ENCODE data around the gene LINGO3. TPM values are rescaled to one million over a fixed set of nuclear protein-coding genes. Genes with fewer than 3 reads are reported as not detected.

The LINGO3 gene
- total and polyA plus RNA-seq, 2 of the 4 experiments (the other 2 are of a cell fraction): not detected

- Histone ChIP-seq H4K8ac (ENCODE audit: low read depth in 2 of 2, low read length in 2 of 2) (peak overlapping the region; percentile 56 to 84; a peak in 3 of 4 replicates), H3K79me1 (ENCODE audit: low read depth in 1 of 2, low read length in 2 of 2) (peaks cover 0 to 25% of the 10 kb centered on the region in 2 experiments; a peak in 2 of 4 replicates), H4K20me1 (ENCODE audit: insufficient read depth, low read length) (peaks cover 42% of the 10 kb centered on the region), H3K23ac (ENCODE audit: low read depth, low read length) (peak overlapping the region; percentile 45; the same call in 1 of the 2 replicates), H3K56ac (ENCODE audit: extremely low read depth, insufficient read depth, low read length) (no peak overlapping the region), H2BK120ac (ENCODE audit: low read depth, low read length) (no peak overlapping the region), H3K4me3 (ENCODE audit: insufficient read depth, low read depth, low read length) (no peak overlapping the region), H3K4ac (ENCODE audit: low read depth, low read length) (no peak overlapping the region), H3K27me3 (ENCODE audit: control insufficient read depth, insufficient read depth, low read length) (no peaks in the 10 kb centered on the region), H3K9me1 (ENCODE audit: insufficient read depth, low read length) (no peaks in the 10 kb centered on the region; the same call in 1 of the 2 replicates), H3K9me3 (ENCODE audit: control insufficient read depth, insufficient read depth, low read length) (no peaks in the 10 kb centered on the region), H4K5ac (ENCODE audit: low read depth, low read length) (peak overlapping the region; percentile 60; the same call in 1 of the 2 replicates), H2AK5ac (ENCODE audit: low read depth, low read length) (0 out of 2 replicates have a peak overlapping the region, but pooled peaks have one; percentile 14), H2AFZ (replicated peaks; ENCODE audit: low read length, poor library complexity) (no peak overlapping the region), H3K14ac (replicated peaks; ENCODE audit: low read depth, low read length) (0 out of 2 replicates have a peak overlapping the region, but pooled peaks have one; percentile 68), H3K4me1 (ENCODE audit: control insufficient read depth, insufficient read depth, low read length) (peaks cover 12% of the 10 kb centered on the region), H3K36me3 (ENCODE audit: control insufficient read depth, insufficient read depth, low read length) (peaks cover 18% of the 10 kb centered on the region), H2BK20ac (ENCODE audit: low read depth, low read length) (no peak overlapping the region), H3K9ac (ENCODE audit: low read depth, low read length) (no peak overlapping the region), H3K18ac (ENCODE audit: low read depth, low read length) (no peak overlapping the region), H3K27ac (ENCODE audit: insufficient read depth, low read length) (no peak overlapping the region), H4K91ac (ENCODE audit: insufficient read depth, low read depth, low read length) (no peak overlapping the region), H2BK15ac (ENCODE audit: low read depth, low read length) (no peak overlapping the region), H3K4me2 (ENCODE audit: low read depth, low read length) (peak overlapping the region; percentile 33; the same call in 1 of the 2 replicates), H2BK5ac (ENCODE audit: low read depth, low read length, poor library complexity, severe bottlenecking) (no peak overlapping the region), H2AK9ac (replicated peaks; ENCODE audit: low read depth, low read length, poor library complexity) (no peak overlapping the region)
- intact Hi-C loops (cut with micrococcal nuclease): no loop called here
- CTCF ChIA-PET: no interaction called here
- POLR2A ChIA-PET (ENCODE audit: unreplicated experiment): no interaction called here
- BruUV-seq (replicated peaks): no TSS peak
- dilution Hi-C loops (cut with HindIII; ENCODE audit: low sequenced_read_pairs, unreplicated experiment): no loop called here
- ATAC-seq (ENCODE audit: low read depth) (no peak), DNase-seq (no peak)
- TF ChIP-seq CTCF (conservative IDR thresholded peaks at IDR 0.05; ENCODE audit: low read depth, low read length) (no peak), MXI1 (IDR thresholded peaks at IDR 0.05; ENCODE audit: borderline replicate concordance, low read depth, low read length) (no peak), CEBPB (IDR thresholded peaks at IDR 0.05; ENCODE audit: low read depth, low read length) (no peak), POLR2A (IDR thresholded peaks at IDR 0.05; ENCODE audit: low read depth, low read length) (no peak), RAD21 (IDR thresholded peaks at IDR 0.05; ENCODE audit: low read length) (no peak)
- no CpG with 5 or more reads among the region's 4 CpGs for WGBS, 2 experiments (ENCODE audit: extremely low coverage in 2 of 2, insufficient read length in 1 of 2)
- in situ Hi-C loops (cut with MboI; ENCODE audit: low sequenced_read_pairs): no loop called here
These were observed 39.5 kb downstream of the LINGO3 start for GRCh38 chr19:2268480-2268830.
